ENCODE data around the gene BRD9.
A peak's percentile ranks its signal among the peaks of the same experiment; 100 is the strongest.
"Not testable (repeated sequence)": the region's sequence is repeated elsewhere in the genome, so short reads cannot be mapped to it uniquely, and the experiment has no call there.

Gene BRD9

DNA sequence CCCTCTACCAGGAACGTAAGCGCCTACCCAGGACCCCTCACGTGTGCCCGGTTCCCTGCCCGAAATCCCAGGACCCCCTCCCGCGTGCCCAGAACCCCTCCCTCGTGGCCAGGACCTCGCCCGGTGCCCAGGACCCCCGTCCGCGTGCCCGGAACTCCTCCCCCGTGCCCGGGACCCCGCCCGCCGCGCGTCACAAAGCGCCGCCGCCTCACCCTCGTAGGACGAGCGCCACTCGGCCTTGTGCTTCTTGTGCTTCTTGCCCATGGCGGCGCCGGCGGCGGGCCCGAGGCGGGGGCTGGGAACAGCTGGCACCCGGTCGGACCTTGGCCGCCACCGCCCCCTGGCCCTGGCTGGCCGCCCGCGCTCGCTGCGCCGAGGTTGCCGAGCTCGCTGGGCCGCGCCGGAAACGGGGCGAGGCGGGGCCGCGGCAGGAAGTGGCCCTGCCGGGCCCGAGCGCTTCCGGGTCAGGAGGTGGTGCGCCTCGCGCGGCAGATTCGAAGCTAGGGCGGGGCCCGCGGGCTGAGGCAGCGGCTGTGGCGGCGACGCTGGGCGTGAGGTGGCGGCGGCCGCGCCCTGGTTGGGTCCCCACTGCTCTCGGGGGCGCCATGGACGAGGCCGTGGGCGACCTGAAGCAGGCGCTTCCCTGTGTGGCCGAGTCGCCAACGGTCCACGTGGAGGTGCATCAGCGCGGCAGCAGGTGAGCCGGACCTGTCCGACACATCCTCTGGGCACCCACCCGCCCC, at the start of gene BRD9, which contains the start of gene TRIP13:
Gene BRD9 (minus strand): TSS at position 408 of the 743 bp plus-strand sequence. CDS start 144 bp downstream, at position 264.
Gene TRIP13 (plus strand): TSS at position 491 of the 743 bp plus-strand sequence. CDS start 115 bp downstream, at position 606.
- peak; percentile 34 for DNase-seq (ENCODE audit: extremely low read depth, low read depth)

DNA sequence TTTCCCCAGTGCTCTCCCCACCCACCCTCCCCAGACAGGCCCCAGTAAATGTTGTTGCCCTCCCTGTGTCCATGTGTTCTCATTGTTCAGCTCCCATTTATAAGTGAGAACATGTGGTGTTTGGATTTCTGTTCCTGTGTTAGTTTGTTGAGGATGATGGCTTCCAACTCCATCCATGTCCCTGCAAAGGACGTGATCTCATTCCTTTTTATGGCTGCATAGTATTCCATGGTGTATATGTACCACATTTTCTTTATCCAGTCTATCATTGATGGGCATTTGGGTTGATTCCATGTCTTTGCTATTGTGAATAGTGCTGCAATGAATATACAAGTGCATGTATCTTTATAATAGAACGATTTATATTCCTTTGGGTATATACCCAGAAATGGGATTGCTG, 48.1 kb upstream of the BRD9 start:
- DNase-seq (ENCODE audit: extremely low read depth, low read depth), result not testable (repeated sequence)

More for the DNA sequence above, at the start of gene BRD9, which contains the start of gene TRIP13:
- TF ChIP-seq, protein P1, sequence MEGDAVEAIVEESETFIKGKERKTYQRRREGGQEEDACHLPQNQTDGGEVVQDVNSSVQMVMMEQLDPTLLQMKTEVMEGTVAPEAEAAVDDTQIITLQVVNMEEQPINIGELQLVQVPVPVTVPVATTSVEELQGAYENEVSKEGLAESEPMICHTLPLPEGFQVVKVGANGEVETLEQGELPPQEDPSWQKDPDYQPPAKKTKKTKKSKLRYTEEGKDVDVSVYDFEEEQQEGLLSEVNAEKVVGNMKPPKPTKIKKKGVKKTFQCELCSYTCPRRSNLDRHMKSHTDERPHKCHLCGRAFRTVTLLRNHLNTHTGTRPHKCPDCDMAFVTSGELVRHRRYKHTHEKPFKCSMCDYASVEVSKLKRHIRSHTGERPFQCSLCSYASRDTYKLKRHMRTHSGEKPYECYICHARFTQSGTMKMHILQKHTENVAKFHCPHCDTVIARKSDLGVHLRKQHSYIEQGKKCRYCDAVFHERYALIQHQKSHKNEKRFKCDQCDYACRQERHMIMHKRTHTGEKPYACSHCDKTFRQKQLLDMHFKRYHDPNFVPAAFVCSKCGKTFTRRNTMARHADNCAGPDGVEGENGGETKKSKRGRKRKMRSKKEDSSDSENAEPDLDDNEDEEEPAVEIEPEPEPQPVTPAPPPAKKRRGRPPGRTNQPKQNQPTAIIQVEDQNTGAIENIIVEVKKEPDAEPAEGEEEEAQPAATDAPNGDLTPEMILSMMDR (IDR thresholded peaks at IDR 0.05; ENCODE audit: low read depth, low read length), result no peak

DNA sequence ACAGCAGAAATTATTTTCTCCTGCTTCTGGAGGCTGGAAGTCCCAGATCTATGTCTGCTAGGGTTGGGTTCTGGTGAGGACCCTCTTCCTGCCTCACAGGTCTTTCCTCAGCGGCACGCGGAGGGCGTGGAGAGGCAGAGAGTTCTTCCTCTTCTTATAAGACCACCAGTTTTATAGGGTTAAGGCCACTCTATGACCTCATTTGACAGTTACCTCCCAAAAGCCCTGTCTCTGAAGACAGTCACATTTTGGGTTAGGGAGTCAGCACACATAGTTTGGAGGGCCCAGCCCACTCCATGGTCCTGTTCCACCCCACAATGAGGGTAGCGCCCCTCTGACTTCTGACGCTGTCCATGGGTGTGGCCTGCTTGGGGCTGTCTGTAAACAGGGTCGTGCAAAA, 46.8 kb upstream of the BRD9 start:
- TF ChIP-seq, protein P1 (IDR thresholded peaks at IDR 0.05; ENCODE audit: low read depth, low read length), result no peak
- DNase-seq (ENCODE audit: extremely low read depth, low read depth), result no peak

DNA sequence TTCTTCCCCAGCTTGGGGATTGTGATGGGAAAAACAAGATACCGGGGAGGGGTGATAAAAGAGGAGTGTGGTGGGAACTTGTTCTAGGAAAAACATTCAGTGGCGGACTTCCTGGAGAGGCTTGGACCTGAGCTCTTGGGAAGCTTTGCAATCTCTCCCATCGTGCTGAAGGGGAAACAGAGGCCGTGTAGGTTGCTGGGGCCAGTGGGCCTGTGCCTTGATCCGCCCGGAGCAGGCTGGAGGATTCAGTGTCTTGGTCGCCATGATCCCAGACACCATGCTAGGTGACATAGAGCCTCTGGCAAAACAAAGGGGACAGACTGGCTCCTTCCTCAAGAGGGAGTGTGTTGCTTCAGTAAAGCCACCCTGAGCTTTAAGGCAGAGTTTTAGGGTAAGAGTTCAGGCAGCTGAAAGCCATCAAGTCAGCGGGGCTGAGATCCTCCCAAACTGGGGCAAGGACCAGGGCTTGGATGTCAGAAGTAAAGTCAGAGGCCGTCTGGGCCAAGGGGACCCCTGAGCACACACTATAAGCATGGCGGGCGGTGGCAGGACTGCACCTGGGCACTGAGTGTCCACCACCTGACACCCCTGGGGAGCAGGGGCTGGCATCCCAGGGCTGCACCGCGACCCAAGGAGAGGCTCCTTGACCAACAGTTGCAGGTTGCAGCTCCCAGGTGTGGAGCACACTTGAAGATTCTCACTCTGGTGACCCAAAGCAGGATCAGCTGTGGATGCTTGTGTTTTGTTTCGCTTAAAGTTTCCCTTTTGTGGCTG, 44.7 kb upstream of the BRD9 start:
- TF ChIP-seq, protein P1 (IDR thresholded peaks at IDR 0.05; ENCODE audit: low read depth, low read length), result no peak
- no peak for DNase-seq (ENCODE audit: extremely low read depth, low read depth)

DNA sequence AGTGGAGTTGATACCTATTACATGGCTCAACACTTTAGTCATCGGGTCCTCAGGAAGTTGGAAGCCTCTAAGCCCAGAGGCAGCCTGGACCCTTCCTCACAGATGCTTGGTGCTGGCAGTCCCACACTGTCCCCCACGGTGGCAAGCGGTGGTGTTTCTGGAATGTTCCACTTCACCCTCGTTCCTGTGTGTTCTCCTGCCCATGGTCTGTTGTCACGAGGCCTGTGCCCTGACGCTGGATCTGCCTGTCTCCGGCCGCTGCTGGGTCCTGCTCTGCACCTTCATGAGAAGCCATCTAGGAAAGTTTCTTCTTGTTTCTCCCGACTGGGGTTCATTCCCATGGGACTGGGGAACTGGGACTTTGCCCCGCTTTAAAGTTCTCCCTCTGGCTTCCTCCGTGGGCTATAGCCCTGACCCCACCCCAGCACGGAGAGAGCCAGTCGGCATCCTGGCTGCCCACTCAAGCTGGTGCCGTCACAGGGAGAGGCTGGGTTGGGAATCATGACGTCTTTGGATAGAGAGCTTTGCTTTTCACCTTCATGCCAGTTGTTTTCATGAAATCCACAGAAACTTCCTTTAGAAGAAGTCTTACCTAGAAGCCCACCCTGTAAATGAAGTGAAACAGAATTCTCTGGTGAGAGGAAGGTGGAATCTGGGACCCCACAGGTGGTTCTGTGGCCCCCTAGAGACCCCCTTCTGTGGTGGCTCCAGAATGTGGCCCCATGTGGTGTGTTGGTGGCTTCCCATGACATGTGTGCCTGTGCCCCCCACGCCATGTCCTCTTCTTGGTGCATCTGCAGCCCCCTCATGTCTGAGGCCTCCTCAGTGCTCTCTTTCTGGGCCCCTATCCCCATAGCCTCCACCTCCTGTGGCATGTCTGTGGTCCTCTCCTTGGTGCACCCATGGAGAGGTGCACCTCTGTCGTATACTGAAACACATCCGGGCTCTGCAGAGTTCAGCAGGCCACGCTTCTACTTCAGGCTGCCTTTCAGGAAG, 43.8 kb upstream of the BRD9 start:
- DNase-seq (ENCODE audit: extremely low read depth, low read depth), result no peak
- TF ChIP-seq, protein P1 (IDR thresholded peaks at IDR 0.05; ENCODE audit: low read depth, low read length), result no peak

DNA sequence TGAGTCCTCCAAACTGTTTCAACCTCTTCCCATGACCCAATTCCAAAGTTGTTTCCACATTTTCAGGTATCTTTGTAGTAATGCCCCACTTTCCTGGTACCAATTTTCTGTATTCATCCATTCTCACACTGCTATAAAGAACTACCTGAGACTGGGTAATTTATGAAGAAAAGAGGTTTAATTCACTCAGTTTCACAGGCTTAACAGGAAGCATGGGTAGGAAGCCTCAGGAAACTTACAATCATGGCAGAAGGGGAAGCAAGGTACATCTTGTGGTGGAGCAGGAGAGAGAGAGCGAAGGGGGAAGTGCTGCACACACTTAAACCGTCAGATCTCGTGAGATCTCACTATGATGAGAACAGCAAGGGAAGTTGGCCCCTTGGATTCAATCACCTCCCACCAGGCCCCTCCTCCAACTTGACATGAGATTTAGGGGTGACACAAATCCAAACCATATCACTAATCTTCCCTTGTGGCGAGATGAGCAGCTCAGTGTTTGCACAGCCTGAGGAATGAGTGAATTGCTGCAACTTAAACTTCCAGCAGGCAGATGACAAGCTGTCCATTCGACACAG, 43.0 kb upstream of the BRD9 start:
- DNase-seq (ENCODE audit: extremely low read depth, low read depth), result no peak
- TF ChIP-seq, protein P1 (IDR thresholded peaks at IDR 0.05; ENCODE audit: low read depth, low read length), result no peak
